ENCODE data around the gene SSTR4. TPM values are rescaled to one million over a fixed set of nuclear protein-coding genes. Genes with fewer than 3 reads are reported as not detected.
"Not testable (repeated sequence)": the region's sequence is repeated elsewhere in the genome, so short reads cannot be mapped to it uniquely, and the experiment has no call there.

Gene SSTR4
- not detected for polyA plus RNA-seq (ENCODE audit: insufficient read length)
- long read RNA-seq, donor 1, result 0 reads
- long read RNA-seq, donor 2, result 0 reads
- long read RNA-seq, donor 3, result 0 reads
- long read RNA-seq, donor 4, result 0 reads
- long read RNA-seq, donor 5, result 0 reads
- long read RNA-seq, donor 6, result 0 reads
- long read RNA-seq, donor 7, result 0 reads
- long read RNA-seq, donor 8, result 0 reads

DNA sequence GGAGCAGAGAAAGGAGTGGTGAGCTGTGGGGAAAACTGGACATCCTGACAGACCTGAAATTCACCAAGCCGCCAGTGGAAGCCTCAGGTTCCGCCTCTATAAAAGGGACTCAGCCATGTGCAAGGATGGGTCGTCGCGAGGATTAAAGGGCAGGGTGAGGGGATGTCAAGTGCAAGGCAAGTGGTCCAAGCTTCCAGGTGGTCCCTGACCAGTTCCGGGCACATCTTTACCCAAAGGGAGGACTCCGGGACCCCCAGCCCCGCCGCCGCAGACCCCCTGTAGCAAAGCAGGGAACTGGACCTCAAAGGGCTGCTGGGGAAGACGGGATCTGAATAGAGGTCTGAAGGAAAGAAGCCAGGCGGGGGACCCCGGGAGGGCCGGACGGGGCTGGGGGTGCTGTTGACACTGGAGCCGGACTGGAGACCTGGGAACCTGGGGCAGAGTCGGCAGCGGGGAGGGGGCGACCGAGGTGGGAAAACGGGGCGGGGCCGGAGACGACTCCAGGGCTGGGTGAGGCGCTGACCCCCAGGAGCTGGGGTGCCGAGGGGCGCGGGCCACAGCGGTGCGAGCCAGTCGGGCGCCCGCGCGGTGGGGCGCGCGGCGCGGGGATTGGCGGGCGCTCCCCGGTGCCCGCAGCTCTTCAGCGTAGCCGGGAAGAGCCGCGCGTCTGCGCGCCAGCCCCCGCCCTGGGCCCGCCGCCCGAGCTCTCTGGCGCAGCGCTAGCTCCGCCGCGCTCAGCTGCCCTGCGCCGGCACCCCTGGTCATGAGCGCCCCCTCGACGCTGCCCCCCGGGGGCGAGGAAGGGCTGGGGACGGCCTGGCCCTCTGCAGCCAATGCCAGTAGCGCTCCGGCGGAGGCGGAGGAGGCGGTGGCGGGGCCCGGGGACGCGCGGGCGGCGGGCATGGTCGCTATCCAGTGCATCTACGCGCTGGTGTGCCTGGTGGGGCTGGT is at the start of gene SSTR4:
TSS of gene SSTR4 (plus strand) at position 592 of the 951 bp plus-strand sequence. CDS start at position 764, 172 bp downstream.
- no peak for DNase-seq

DNA sequence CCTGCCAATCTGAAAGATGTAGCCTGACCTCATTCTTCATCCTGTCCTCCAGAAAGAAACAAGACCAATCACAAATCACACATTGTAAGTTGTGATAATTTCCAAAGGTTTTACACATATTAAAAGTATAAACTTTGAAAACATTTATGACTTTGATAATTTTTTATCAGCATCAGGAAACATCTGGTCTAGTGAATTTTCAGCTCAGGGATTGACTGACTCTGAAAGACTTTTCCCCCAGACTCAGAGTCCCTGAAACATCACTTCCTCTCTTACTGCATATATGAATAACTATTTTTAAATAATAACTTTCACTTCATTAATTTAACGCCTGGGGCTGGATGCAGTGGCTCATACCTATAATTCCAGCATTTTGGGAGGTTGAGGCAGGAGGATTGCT is 48.5 kb upstream of the SSTR4 start:
- no peak for DNase-seq

GRCh38 chr20:22991424-22991823 is 43.7 kb upstream of the SSTR4 start:
- not testable (repeated sequence) for DNase-seq

DNA sequence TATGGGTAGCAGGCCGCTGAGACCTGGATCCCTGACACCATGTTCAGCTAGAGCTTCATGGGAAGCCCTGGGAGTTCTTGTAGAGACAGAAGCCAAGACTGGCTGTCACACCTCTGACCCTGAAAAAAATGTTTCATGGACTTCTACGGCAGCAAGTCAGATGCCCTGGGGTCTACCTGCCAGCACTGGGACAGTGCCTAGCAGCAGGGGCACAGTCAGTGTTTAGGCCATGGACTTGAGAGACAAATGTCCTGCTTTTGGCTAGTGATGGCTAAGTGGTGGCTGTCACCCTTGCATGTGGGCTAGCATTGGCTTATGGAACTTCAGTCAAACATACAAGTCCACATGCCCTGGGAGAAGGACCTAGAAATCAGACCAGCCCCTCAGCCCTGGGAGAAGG is 41.3 kb upstream of the SSTR4 start:
- no peak for DNase-seq

DNA sequence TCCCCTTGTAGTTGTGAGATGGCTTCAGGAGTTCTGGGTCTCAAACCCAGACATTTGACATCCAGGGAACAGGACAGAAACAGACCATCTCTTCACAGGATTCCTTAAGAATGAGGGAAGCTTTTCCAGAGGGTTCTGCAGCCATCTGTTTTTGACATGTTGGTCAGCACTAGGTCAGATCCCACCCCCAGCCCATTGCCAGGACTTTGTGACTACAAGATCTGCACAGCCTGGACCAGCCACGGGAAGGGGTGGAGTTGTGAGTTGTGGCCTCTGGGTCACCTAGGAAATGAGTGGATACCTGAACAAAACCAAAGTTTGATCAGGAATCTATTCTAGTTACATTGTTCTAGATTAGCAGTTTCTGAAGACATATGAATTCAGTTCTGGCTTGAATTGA is 39.2 kb upstream of the SSTR4 start:
- DNase-seq, result no peak

DNA sequence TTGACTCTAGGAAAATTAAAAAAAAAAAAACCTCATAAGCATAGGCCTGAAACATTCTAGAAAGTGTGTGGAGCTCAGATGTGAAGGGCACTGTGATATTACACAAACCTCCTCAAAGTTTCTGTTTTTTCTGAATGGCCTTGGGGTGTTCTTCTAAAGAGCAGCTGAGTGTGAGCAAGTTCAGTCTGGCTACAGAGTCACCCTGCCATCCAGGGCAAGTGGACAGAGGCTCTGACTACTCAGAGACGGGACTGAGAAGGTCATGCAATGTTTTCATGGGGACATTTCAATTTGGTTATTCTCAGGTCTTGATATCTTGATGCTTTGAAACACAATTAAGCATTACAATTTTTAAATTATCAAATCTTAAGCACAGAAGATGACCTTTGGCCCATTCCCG is 36.6 kb upstream of the SSTR4 start:
- DNase-seq, result no peak

- no peak for DNase-seq
These were observed 35.4 kb upstream of the SSTR4 start for GRCh38 chr20:22999756-23000155.

- no peak for DNase-seq
These were observed 34.7 kb upstream of the SSTR4 start for GRCh38 chr20:23000232-23000947.

DNA sequence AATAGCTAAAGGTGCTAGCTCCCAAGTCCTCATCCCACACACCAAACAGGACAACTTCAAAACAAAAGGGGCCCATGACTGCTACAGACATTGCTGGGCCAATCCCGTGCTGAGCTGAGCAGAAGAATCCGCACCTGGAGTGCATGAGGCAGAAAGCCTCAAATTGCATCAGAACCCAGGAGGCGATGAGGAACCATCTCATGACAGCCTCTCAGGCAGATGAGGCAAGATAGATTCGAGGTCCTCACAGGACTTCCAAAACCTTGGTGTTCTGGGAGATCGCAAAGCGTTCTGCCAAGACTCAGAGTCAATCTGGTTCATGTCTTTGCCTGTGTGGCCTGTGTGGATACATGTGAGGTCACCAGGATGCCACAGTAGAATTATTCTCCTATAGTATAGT is 32.8 kb upstream of the SSTR4 start:
- DNase-seq, result no peak

DNA sequence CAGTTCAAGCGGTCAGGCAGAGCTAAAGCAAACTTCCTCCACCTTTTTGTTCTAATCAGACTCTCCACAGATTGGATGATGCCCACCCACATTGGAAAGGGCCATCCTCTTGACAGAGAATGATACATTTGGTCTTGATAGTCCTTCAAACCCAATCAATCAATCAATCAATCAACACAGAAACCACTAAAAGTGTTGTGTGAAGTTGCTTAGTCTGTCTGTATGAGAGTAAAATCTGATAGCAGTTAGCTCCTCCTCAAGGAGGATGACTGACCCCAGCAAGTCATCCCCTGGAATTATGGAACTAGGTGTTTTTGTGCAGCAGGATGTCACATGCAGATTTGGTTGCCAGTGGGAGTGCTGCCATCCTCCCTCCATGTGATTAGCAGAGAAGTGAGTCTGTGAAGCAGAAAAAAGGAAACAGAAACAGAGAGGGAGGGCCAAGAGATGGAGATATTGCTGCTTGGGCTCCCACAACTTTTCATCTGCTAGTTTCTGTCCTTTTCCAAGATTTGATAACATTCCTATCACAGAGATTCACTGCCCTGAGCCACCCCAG is 32.0 kb upstream of the SSTR4 start:
- no peak for DNase-seq

- DNase-seq, result no peak
These were observed 31.1 kb upstream of the SSTR4 start for GRCh38 chr20:23003881-23004460.

- DNase-seq, result no peak
These were observed 29.3 kb upstream of the SSTR4 start for GRCh38 chr20:23005776-23006175.

- DNase-seq, result no peak
These were observed 27.6 kb upstream of the SSTR4 start for GRCh38 chr20:23007462-23007861.

GRCh38 chr20:23007886-23008655 is 27.0 kb upstream of the SSTR4 start:
- no peak for DNase-seq

DNA sequence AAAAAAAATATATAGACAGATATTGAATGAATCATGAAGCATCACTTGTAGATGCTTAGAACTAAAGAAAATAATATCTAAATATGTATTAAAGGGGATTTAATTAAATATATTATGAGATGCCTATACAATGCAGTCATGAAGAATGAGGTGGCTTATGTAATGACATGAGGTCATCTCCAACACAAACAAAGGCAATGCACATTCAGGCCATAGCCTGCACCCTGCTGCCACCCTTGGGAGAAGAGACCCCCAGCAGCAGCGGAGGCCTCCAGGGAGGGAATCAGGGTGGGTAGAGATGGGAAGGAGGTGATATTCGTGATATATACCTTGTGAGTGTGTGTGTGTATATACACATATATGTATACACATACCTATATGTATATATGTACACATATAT is 26.4 kb upstream of the SSTR4 start:
- no peak for DNase-seq

DNA sequence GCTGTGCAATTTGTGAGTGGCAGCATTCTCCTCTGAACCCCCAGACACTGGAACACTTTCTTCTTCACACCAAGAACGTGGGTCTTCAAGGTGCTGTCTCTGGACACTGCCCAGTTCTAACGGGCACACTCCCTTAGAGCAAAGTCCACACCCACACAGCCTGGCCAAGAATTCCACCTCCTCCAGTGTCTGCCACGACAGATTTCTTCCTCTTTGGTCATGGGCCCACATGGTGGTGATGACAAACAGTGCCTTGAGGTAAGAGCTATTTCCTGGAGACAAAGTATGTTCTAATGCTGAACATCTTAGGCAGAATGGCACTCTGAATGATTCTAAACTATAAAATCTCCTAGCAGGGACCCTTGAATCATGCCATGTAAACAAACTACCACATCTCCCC is 25.5 kb upstream of the SSTR4 start:
- DNase-seq, result no peak

DNA sequence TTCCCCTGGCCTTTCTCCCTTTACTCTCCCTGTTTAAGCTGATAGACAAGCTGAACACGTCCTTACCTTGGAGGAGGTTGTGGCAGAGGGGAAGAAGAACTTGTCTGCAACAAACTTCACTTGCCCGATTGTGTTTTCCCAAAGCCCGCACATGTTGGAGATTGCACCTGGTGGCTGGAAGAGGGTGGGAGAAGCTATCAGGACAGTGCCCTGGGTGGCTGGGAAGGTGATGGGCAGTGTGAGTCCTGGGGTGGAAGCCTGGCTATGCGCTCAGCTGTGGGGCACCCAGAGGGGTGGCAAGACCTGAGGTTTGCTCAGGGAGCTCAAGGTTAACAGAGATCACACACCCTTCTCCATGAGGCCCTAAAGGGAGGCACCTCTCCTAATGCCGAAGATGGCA is 25.0 kb upstream of the SSTR4 start:
- no peak for DNase-seq

DNA sequence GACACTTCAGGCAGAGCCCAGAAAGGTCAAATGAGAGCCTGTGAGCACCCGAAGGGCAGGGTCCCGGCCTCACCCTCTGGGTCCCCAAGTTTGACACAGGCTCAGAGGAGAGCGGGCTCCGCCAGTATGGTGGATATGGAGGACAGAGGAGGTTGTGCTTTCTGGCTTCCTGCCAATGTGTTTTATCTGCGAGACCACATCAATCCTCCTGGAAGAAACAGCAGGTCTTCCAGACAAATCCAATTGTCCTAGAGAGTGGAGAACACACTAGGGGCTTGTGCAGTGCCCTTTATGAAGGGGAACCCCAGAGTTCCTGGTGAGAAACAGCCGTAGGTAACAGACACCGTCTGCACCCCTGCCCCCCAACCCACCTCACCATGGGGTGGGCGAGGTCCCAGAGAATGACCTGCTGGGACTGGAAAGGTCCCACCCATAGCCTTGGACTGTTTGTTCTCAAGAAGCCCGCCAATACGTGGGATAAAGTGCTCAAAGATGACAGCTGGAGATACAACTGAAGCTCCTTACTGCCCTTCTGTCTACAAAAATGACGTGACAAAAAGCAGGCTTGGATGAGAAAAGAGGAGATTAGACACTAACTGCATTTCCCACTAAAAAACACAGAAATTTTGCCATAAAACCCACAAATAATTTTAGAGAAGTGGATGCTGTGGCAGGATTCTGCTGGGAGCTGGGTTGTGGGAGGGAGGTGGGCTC is 23.9 kb upstream of the SSTR4 start:
- no peak for DNase-seq

- DNase-seq, result no peak
These were observed 21.7 kb upstream of the SSTR4 start for GRCh38 chr20:23013429-23013828.

GRCh38 chr20:23017516-23017915 is 17.6 kb upstream of the SSTR4 start:
- DNase-seq, result no peak

DNA sequence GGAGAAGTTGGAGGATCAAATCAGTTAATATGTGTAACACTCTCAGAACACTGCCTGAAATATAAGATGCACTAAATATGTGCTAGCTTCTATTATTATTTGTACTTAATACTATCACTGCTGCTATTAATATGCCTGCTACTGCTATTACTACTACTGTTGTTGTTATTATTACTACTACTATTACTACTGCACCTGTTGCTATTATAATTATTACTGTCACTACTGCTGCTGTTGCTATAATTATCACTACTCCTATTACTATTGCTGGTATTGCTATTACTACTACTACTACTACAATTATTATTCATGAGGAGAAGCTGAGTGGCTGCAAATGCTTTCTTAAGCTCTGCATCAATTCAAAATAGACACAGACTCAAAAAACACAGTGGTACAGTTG is 16.7 kb upstream of the SSTR4 start:
- no peak for DNase-seq

All from left kidney (tissue), 8 donors.